GM23338 (cell line): Measurements from ENCODE around the gene TMEM59L. TPM values are rescaled to one million over a fixed set of nuclear protein-coding genes. Genes with fewer than 3 reads are reported as not detected.
"Not testable (repeated sequence)": the region's sequence is repeated elsewhere in the genome, so short reads cannot be mapped to it uniquely, and the experiment has no call there.

Experiments
- ATAC-seq: fragments of 200-7000 bp; cut with Tn5 transposase; 3 replicates; pipeline ENCODE4 v1.9.1; 2020
- DNase-seq: peaks from one replicate; pipeline ENCODE4 v3.0.0-alpha.2; 2015; ENCODE audit warnings: low spot score
- H2AFZ ChIP-seq: fragments of 200-600 bp; sonication (generic); 2 replicates; pipeline ENCODE4 v1.8.0; 2016; ENCODE audit warnings: antibody characterized with exemption, mild to moderate bottlenecking, moderate library complexity
- H3F3A ChIP-seq: fragments of 200-600 bp; sonication (generic); replicated peaks from 2 replicates; pipeline ENCODE4 v1.8.0; 2017; ENCODE audit warnings: antibody characterized with exemption, mixed run types, low read depth
- H3K27ac ChIP-seq: fragments of 200-600 bp; sonication (generic); 2 replicates; pipeline ENCODE4 v1.6.1; 2016; ENCODE audit warnings: low read depth
- H3K27me3 ChIP-seq: fragments of 200-600 bp; sonication (generic); 2 replicates; pipeline ENCODE4 v1.8.0; 2016; ENCODE audit warnings: mild to moderate bottlenecking, mixed run types, moderate library complexity; ENCODE audit not compliant: insufficient read depth
- H3K36me3 ChIP-seq: fragments of 200-600 bp; sonication (generic); 2 replicates; pipeline ENCODE4 v1.8.0; 2016; ENCODE audit warnings: mild to moderate bottlenecking; ENCODE audit not compliant: insufficient read depth
- H3K4me1 ChIP-seq: fragments of 200-600 bp; sonication (generic); 2 replicates; pipeline ENCODE4 v1.8.0; 2016; ENCODE audit warnings: mild to moderate bottlenecking, moderate library complexity; ENCODE audit not compliant: insufficient read depth
- H3K4me2 ChIP-seq: fragments of 200-600 bp; sonication (generic); 2 replicates; pipeline ENCODE4 v1.7.1; 2017; ENCODE audit warnings: mixed run types
- H3K4me3 ChIP-seq: fragments of 200-600 bp; sonication (generic); 2 replicates; pipeline ENCODE4 v1.6.1; 2016; ENCODE audit warnings: mixed run types
- H3K79me2 ChIP-seq: fragments of 200-600 bp; sonication (generic); replicated peaks from 2 replicates; pipeline ENCODE4 v1.8.0; 2017; ENCODE audit warnings: mild to moderate bottlenecking; ENCODE audit not compliant: insufficient read depth
- H3K9me2 ChIP-seq: fragments of 200-600 bp; sonication (generic); 2 replicates; pipeline ENCODE4 v1.8.0; 2017; ENCODE audit not compliant: insufficient read depth
- H4K20me1 ChIP-seq: fragments of 200-600 bp; sonication (generic); replicated peaks from 2 replicates; pipeline ENCODE4 v1.8.0; 2017; ENCODE audit warnings: mild to moderate bottlenecking; ENCODE audit not compliant: insufficient read depth
- H3K27ac Mint-ChIP-seq: 2 replicates; pipeline ENCODE4 v1.8.0; 2020; ENCODE audit warnings: inconsistent platforms, mild to moderate bottlenecking, moderate library complexity, mixed read lengths
- H3K27me3 Mint-ChIP-seq: 3 replicates; pipeline ENCODE4 v1.8.0; 2022; ENCODE audit warnings: low read depth, mild to moderate bottlenecking, moderate library complexity, mixed read lengths, inconsistent platforms; ENCODE audit not compliant: insufficient read depth, poor library complexity
- H3K36me3 Mint-ChIP-seq: 3 replicates; pipeline ENCODE4 v1.8.0; 2021; ENCODE audit warnings: low read depth, mild to moderate bottlenecking, inconsistent platforms, moderate library complexity, mixed read lengths
- H3K4me1 Mint-ChIP-seq: 3 replicates; pipeline ENCODE4 v1.8.0; 2020; ENCODE audit warnings: mild to moderate bottlenecking, inconsistent platforms, mixed read lengths
- H3K4me3 Mint-ChIP-seq: 3 replicates; pipeline ENCODE4 v1.8.0; 2021; ENCODE audit warnings: moderate library complexity, mild to moderate bottlenecking, inconsistent platforms, mixed read lengths
- H3K9me3 Mint-ChIP-seq: 3 replicates; pipeline ENCODE4 v1.8.0; 2020; ENCODE audit warnings: moderate library complexity, mild to moderate bottlenecking, inconsistent platforms, mixed read lengths
- CREB1 ChIP-seq: fragments of 250-450 bp; sonication (Bioruptor Pico); IDR thresholded peaks from 2 replicates; pipeline ENCODE4 v1.5.0; 2020; ENCODE audit warnings: low read depth, mild to moderate bottlenecking, moderate library complexity
- CTCF ChIP-seq, 2 experiments: fragments of 200-600 bp in 1 of 2; sonication (generic) in 1 of 2; conservative IDR thresholded peaks; 2 replicates each; pipeline versions ENCODE4 v1.5.1 to v1.6.1; 2016 to 2017; ENCODE audit warnings: antibody characterized with exemption in 2 of 2, low read depth in 2 of 2, mild to moderate bottlenecking in 2 of 2, moderate library complexity in 1 of 2
- EZH2 ChIP-seq: fragments of 200-600 bp; sonication (generic); IDR thresholded peaks from one replicate; pipeline ENCODE4 v1.8.0; 2017; ENCODE audit warnings: antibody characterized with exemption, mild to moderate bottlenecking, low read depth; ENCODE audit not compliant: unreplicated experiment
- EZH2phosphoT487 ChIP-seq: fragments of 200-600 bp; sonication (generic); IDR thresholded peaks from one replicate; pipeline ENCODE4 v1.8.1; 2018; ENCODE audit warnings: antibody characterized with exemption; ENCODE audit not compliant: unreplicated experiment
- NANOG ChIP-seq: IDR thresholded peaks from 2 replicates; pipeline ENCODE4 v1.6.1; 2016; ENCODE audit warnings: antibody characterized with exemption, borderline replicate concordance
- POLR2AphosphoS5 ChIP-seq: IDR thresholded peaks from 2 replicates; pipeline ENCODE4 v1.6.1; 2016; ENCODE audit warnings: antibody characterized with exemption, low read depth
- REST ChIP-seq: IDR thresholded peaks from one replicate; pipeline ENCODE4 v1.6.1; 2018; ENCODE audit warnings: antibody characterized with exemption; ENCODE audit not compliant: unreplicated experiment
- STAT1 ChIP-seq: IDR thresholded peaks from one replicate; pipeline ENCODE4 v1.6.1; 2016; ENCODE audit warnings: antibody characterized with exemption; ENCODE audit not compliant: unreplicated experiment
- ZNF114 ChIP-seq: fragments of 250-450 bp; sonication (Bioruptor Pico); IDR thresholded peaks from 2 replicates; pipeline ENCODE4 v1.5.0; 2020; ENCODE audit warnings: mild to moderate bottlenecking, moderate library complexity
- ZNF331 ChIP-seq: fragments of 250-450 bp; sonication (Bioruptor Pico); IDR thresholded peaks from 2 replicates; pipeline ENCODE4 v1.5.0; 2020; ENCODE audit warnings: low read depth, mild to moderate bottlenecking, moderate library complexity
- polyA plus RNA-seq: library from polyadenylated mRNA; unstranded; fragments of >200 nt; fragmentation: Nextera tagmentation; extraction: Ambion mirVana; gene quantifications from 2 replicates; pipeline ENCODE4 v1.2.1, GENCODE V29; 2016
- total RNA-seq: library from RNA; depleted of rRNA; stranded (reverse); fragments of >200 nt; shearing (Covaris generic); gene quantifications from 2 replicates; pipeline ENCODE4 v1.2.3, GENCODE V29; 2014
- TF ChIP-seq, protein P1 (sequence below): IDR thresholded peaks from 2 replicates; pipeline ENCODE4 v1.6.1; 2016; ENCODE audit warnings: antibody characterized with exemption

TMEM59L gene
- total and polyA plus RNA-seq, 2 experiments from 2014 or later = 9.8 to 15.7 TPM

GRCh38 chr19:18590273-18591272 is 22.1 kb upstream of the TMEM59L start:
- Histone ChIP-seq H3K9me2 (no peaks in the 10 kb centered on the region), H3K4me1 (peaks cover 27% of the 10 kb centered on the region), H3K4me3 (peak overlapping the region; percentile 91), H3K4me2 (peak overlapping the region; percentile 75), H3F3A (peaks cover 42% of the 10 kb centered on the region), H3K27ac (peak overlapping the region; percentile 89), H4K20me1 (no peaks in the 10 kb centered on the region; the same call in 1 of the 2 replicates), H3K36me3 (no peaks in the 10 kb centered on the region; the same call in 1 of the 2 replicates), H3K27me3 (peaks cover 4% of the 10 kb centered on the region; the same call in 1 of the 2 replicates), H2AFZ (no peak overlapping the region), H3K79me2 (peaks cover 3% of the 10 kb centered on the region; the same call in 1 of the 2 replicates)
- Mint-ChIP-seq H3K9me3 (0 out of 3 replicates have a peak, but pooled peaks cover 4% of the 10 kb centered on the region), H3K27me3 (peaks cover 34% of the 10 kb centered on the region), H3K4me3 (peak overlapping the region; percentile 86), H3K4me1 (peaks cover 33% of the 10 kb centered on the region), H3K36me3 (peaks cover 17% of the 10 kb centered on the region), H3K27ac (peak overlapping the region; percentile 99)
- TF ChIP-seq ZNF114 (CRISPR knock-in tag) (no peak), NANOG (no peak), CREB1 (CRISPR knock-in tag) (peak; percentile 85), EZH2phosphoT487 (no peak), POLR2AphosphoS5 (peak; percentile 77), CTCF (conservative IDR thresholded peaks at IDR 0.05; ENCODE audit: low read depth in 2 of 2) (peak; percentile 69 to 77)
- peak; percentile 52 for ATAC-seq
- DNase-seq = peak; percentile 99

GRCh38 chr19:18591735-18592385 is 20.8 kb upstream of the TMEM59L start:
- Histone ChIP-seq H3K79me2 (peaks cover 3% of the 10 kb centered on the region; the same call in 1 of the 2 replicates), H3K9me2 (no peaks in the 10 kb centered on the region), H3K4me1 (peaks cover 38% of the 10 kb centered on the region), H3K4me2 (no peak overlapping the region), H3F3A (peaks cover 52% of the 10 kb centered on the region), H3K4me3 (no peak overlapping the region), H3K27ac (no peak overlapping the region), H4K20me1 (no peaks in the 10 kb centered on the region; the same call in 1 of the 2 replicates), H2AFZ (no peak overlapping the region), H3K36me3 (no peaks in the 10 kb centered on the region; the same call in 1 of the 2 replicates), H3K27me3 (peaks cover 12% of the 10 kb centered on the region; the same call in 1 of the 2 replicates)
- Mint-ChIP-seq H3K4me3 (no peak overlapping the region), H3K36me3 (peaks cover 17% of the 10 kb centered on the region), H3K4me1 (peaks cover 43% of the 10 kb centered on the region), H3K9me3 (0 out of 3 replicates have a peak, but pooled peaks cover 4% of the 10 kb centered on the region), H3K27ac (no peak overlapping the region), H3K27me3 (peaks cover 45% of the 10 kb centered on the region)
- ATAC-seq = no peak
- no peak for DNase-seq
- TF ChIP-seq, protein P1, sequence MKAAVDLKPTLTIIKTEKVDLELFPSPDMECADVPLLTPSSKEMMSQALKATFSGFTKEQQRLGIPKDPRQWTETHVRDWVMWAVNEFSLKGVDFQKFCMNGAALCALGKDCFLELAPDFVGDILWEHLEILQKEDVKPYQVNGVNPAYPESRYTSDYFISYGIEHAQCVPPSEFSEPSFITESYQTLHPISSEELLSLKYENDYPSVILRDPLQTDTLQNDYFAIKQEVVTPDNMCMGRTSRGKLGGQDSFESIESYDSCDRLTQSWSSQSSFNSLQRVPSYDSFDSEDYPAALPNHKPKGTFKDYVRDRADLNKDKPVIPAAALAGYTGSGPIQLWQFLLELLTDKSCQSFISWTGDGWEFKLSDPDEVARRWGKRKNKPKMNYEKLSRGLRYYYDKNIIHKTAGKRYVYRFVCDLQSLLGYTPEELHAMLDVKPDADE = no peak
- TF ChIP-seq STAT1 = no peak
- TF ChIP-seq CREB1 (CRISPR knock-in tag) = no peak
- TF ChIP-seq ZNF114 (CRISPR knock-in tag) = no peak
- TF ChIP-seq ZNF331 (CRISPR knock-in tag) = no peak
- TF ChIP-seq REST = no peak
- no peak for TF ChIP-seq NANOG
- TF ChIP-seq EZH2 = no peak

DNA sequence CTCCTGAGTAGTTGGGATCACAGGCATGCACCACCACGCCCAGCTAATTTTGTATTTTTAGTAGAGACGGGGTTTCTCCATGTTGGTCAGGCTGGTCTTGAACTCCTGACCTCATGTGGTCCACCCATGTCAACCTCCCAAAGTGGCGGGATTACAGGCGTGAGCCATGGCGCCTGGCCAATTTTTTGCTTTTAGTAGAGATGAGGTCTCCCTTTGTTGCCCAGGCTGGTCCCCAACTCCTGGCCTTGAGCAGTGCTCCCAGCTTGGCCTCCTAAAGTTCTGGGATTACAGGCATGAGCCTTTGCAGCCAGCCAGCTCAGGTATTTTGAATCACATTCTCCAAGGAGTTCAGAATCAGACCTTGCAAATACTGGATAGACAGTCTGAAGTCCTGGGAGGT is 19.9 kb upstream of the TMEM59L start:
- H3F3A ChIP-seq = peaks cover 54% of the 10 kb centered on the region
- H3K27me3 ChIP-seq = peaks cover 12% of the 10 kb centered on the region; the same call in 1 of the 2 replicates
- H2AFZ ChIP-seq, H3K9me3 Mint-ChIP-seq, H3K36me3 ChIP-seq, H3K27ac ChIP-seq, H3K9me2 ChIP-seq, H4K20me1 ChIP-seq, DNase-seq, ATAC-seq, H3K27ac Mint-ChIP-seq, H3K79me2 ChIP-seq: not testable (repeated sequence)
- peak overlapping the region; percentile 74 for H3K4me3 Mint-ChIP-seq
- H3K4me2 ChIP-seq = peak overlapping the region; percentile 94
- H3K4me3 ChIP-seq = peak overlapping the region; percentile 68; the same call in 1 of the 2 replicates
- H3K4me1 Mint-ChIP-seq = peaks cover 45% of the 10 kb centered on the region
- H3K36me3 Mint-ChIP-seq = peaks cover 17% of the 10 kb centered on the region
- H3K27me3 Mint-ChIP-seq = peaks cover 49% of the 10 kb centered on the region
- peaks cover 45% of the 10 kb centered on the region for H3K4me1 ChIP-seq
